GM19035 (cell line): ENCODE measurements around the gene SSBP3.

ENCODE experiments used
- ATAC-seq: cut with Tn5 transposase; IDR thresholded peaks from one replicate; pipeline ENCODE4 v1.9.1; 2021; ENCODE audit not compliant: unreplicated experiment

Gene SSBP3

GRCh38 chr1:54271341-54271740, 134.9 kb downstream of the SSBP3 start:
- no peak for ATAC-seq

- ATAC-seq = no peak
These were observed 135.7 kb downstream of the SSBP3 start for GRCh38 chr1:54270543-54270942.

DNA sequence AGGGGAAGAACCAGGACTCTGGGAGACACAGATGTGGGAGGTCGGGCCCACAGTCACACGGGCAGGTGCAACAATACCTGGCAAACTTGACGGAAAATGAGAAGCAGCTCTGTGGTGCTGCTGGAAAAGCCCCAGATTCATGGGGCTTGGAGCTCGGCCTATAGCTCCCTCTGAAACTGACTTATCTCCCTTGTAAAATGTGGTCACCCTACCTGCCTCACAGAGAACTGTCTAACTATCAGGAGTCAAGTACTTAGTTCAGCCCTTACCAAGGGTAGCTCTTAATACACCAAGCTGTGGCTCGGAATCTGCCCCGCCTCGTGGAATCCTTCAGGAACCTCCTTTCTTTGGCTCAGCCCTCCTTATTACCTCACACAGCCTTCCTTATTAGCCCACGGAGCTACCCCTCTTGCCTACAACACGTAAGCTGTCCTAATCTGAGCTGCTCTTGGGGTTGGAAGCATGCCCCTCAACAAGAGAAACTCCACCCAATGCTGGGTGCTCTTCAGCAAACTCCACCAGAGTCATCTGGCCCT, 137.4 kb downstream of the SSBP3 start:
- ATAC-seq = no peak

GRCh38 chr1:54267815-54268761, 138.1 kb downstream of the SSBP3 start:
- no peak for ATAC-seq

GRCh38 chr1:54266908-54267307, 139.3 kb downstream of the SSBP3 start:
- no peak for ATAC-seq

DNA sequence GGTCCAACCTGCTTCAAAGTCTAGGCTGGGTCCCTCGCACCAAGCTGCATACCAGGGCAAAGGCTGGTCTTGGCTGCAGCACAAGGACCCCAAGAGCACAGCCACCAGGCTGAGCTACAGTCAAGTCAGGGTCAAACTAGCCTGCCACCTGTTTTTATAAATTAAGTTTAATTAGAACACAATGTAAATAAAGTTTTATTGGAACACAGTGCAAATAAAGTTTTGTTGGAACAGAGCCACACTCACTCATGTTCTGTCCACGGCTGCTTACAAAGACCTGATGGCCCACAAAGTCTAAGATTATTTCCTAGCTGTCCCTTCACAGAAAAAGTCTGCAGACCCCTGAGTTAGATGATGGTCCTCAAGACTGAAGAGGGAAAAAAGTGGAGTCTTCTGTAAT, 140.0 kb downstream of the SSBP3 start:
- no peak for ATAC-seq

- no peak for ATAC-seq
These were observed 140.5 kb downstream of the SSBP3 start for GRCh38 chr1:54265659-54266058.

DNA sequence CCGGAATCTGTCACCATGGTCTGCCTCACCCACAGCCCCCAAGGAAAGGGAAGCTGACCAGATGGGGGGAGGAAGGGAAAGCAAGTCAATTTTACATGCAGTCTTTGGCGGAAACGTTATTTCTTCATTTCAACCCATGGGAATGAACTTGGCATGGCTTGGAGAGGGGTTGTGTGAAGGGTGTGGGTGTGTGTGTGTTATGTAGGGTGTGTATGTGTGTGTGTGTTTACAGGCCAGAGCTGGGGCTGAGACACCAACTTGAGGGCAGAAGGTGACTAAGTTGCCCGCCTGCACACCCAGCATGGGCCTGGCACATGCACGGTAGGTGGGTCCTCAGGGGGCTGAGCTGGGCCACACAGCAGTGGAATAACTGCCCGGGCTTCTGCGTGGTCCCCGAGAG, 141.1 kb downstream of the SSBP3 start:
- no peak for ATAC-seq

DNA sequence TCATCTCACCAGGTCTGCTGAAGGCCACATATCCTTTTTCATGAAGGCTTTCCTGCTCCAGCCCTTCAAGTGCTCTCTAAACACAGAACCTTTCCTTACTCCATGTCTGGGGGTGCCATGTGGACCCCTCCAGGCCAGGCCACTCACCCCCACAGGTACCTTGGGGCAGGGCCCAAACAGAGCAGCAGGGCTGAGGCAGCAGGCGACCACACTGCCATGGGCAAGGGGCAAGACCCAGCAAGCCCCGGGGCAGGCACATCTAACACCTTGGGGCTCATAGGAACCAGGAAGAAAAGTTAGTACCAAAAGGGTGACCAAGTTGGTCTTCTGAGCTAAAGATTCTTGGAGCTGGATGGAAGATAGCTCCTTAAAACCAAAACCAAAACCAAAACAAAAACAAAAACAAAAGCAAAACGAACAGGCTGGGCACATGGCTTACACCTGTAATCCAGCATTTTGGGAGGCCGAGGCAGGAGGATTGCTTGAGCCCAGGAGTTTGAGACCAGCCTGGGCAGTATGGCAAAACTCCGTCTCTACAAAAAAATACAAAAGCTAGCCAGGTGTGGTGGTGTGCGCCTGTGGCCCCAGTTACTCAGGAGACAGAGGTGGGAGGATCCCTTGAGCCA, 142.5 kb downstream of the SSBP3 start:
- no peak for ATAC-seq

DNA sequence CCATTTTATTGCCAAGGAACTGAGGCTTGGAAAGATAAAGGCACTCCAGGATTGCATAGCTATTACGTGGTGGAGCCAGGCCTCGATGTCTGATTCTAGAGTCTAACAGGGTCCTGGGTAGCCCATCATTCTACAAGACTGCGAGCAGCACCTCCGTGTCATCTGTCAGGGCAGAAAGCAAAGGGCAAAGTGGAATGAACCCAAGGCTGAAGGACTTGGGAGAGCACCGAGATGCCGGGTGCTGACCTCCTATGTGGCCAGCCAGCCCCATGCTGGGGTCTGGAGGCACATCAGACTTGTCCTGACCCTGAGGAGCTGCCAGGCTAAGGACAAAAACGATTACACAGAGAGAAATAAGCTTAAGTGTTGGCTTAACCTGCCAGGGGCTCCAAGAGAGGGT, 143.9 kb downstream of the SSBP3 start:
- no peak for ATAC-seq

DNA sequence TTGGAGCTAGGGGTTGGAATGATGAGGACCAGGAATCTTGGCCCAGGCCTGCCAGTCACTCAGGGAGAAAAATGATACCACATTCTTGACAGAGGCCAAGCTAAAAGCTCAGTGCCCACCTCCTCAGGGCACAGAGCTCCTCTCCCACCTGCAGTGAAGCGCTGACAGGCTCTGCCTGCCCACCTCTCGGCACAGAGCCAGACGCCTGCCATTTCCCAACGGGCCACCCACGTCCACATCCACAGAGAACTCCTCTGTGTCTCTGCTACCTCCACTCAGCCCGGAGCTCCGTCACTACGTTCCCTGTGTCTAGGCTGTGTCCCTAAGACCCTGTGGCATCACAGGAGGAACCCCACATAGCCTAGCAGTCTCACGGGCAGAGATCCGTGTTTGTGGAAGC, 145.4 kb downstream of the SSBP3 start:
- no peak for ATAC-seq

DNA sequence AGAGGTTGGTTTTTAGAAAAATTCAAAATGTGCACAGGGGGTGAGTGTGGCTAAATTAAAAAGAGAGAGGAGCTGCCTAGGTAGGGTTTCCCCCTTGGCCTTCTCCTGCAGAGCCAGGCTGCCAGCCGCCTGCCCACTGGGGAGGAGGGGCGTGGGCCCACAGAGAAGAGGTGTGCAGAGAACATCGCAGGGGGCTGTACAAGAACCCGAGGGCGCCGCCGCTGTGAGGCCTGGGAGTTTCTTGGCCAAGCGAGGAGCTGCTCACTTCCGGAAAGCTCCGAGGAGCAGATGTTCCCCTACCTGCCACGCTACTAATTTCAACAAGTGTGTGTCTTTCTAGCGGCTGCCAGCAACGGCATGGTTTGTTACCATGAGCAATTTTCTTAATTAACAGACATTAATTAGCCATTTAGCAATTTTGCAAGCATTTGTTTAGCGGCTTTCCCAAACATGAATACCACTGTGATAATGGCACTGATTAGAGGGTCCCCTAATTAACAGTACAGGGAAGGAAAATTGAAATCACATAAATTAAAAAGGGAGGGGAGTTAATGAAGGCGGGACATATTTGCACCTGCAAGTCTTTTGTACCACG, 146.6 kb downstream of the SSBP3 start:
- no peak for ATAC-seq

- ATAC-seq = no peak
These were observed 148.3 kb downstream of the SSBP3 start for GRCh38 chr1:54257876-54258275.

DNA sequence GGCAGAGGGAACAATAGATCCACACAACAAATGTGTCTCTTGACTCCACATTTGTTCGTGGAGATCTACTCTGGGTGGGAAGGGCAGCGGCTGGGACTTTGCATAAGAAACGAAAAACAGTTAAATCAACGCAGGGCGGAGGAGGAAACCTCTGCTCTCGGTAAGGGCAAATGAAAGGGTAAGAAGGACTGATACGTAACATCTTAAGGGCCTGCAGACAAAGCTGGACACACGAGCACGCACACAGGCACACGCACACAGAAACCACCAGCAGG, 148.9 kb downstream of the SSBP3 start:
- no peak for ATAC-seq

DNA sequence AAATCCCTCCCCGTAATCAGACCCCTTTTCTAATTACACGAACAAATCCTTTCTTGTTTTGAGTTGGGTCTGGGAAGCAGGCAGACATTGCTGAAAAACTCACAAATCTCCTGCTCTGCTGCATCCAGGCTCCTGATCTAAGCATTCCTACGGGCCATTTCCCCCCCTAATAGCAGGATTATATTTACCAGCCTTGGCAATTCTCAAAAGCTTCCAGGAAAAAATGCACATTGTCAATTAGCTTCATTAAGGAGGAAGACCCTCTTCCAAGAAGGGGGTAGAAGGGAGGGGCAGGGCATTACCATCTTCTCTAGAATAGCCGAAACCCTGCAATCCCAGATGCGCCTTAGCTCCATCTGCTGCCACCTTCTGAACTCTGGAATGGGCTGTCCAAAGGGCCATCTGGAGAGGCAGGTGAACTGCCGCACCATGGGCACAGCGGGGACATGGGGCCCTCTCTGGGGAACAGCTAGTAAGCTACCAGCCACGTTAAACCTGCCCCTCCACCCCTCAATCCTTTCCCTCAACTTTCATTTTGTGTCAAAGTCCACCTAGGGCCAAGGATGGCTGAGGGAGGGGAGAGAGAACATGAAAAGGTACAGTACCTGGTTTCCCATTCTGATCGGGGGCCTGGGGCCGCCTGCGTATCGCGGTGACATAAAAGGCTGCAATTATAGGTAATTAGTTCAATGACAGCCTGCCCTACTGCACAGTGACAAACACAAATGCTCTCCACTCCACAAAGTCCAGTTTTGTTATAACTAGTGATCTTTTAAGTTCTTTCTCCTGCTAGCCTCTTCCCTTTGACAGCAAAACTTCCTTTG, 149.5 kb downstream of the SSBP3 start:
- no peak for ATAC-seq

GRCh38 chr1:54255026-54255702, 151.0 kb downstream of the SSBP3 start:
- ATAC-seq = no peak

DNA sequence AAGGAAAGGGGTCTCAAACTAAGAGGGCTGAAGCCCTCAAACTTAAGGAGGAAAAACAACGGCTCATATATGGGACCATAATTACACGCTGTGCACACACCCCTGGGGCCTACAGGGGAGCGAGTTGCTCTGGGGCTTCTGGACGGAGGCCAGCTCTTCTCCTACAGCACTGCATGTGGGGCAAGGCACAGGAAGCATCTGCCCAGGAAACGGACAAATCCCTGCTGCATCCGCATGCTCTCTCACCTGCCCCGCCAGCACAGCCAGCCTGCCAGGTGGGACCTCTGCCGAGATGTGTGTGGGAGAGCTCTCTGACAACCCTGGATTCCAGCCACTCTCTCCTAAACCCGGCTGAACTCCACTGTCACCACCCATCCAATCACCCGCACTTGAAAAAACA, 152.1 kb downstream of the SSBP3 start:
- ATAC-seq = no peak

- no peak for ATAC-seq
These were observed 152.7 kb downstream of the SSBP3 start for GRCh38 chr1:54253480-54253879.

DNA sequence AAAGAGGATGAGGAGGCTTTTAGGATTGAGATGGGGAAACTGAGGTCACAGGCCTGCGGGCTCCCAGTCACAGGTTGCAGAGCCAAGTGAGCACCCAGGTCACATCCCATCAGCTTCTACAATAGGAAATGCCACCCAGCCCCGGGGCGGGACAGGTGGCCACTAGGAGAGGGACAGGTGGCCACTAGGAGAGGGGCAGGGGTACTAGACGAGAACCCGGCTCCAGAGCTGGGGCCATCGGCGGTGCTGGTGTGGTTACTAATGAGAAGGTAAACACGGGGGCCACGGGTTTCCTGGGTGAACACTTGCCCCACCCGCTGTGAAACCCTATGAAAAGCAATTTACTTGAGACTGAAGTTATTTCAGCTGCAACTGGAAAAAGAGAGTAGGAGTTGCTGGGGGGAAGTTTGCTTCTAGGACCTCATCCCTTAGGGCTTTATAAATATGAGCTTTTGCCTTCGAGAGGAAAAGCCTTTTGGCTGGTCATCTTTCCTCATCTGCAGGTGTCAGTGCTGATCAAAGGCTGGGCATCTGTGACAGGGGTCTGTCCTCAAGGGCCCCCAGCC, 153.7 kb downstream of the SSBP3 start:
- ATAC-seq = no peak

DNA sequence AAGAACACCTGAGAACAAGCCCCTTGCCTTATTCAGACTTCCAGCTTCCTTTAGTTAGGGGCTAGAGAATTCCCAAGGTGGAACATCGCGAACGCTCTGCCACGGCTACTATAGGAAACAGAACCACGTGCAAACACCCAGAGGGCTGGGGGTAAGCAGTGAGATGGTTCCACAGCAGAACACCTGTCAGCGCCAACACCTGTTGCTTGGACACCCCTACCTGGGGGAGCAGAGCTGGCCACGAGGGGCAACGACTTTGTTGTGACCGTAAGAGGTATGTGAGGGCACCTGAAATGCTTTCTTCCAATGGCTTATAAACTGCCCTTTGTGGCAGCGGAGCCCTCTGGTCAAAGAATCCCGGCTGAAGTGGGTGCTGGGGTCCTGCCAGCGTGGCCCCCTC, 155.5 kb downstream of the SSBP3 start:
- no peak for ATAC-seq
